ENCODE data around the gene AKR7A3. TPM values are rescaled to one million over a fixed set of nuclear protein-coding genes. Genes with fewer than 3 reads are reported as not detected.

AKR7A3 gene
- total RNA-seq, 1 donor from 2014 or later, result 0.14 TPM

GRCh38 chr1:19328486-19328885 lies 39.9 kb upstream of the AKR7A3 start:
- no peaks in the 10 kb centered on the region for H3K9me3 ChIP-seq (replicated peaks)
- no peak overlapping the region for H3K27ac ChIP-seq (replicated peaks)
- H3K4me3 ChIP-seq, result no peak overlapping the region
- no peaks in the 10 kb centered on the region for H3K27me3 ChIP-seq (ENCODE audit: low read depth)
- TF ChIP-seq CTCF (IDR thresholded peaks at IDR 0.05; ENCODE audit: borderline replicate concordance), result no peak
- H3K4me1 ChIP-seq, result no peaks in the 10 kb centered on the region
- intact Hi-C loops (cut with micrococcal nuclease), result no loop called here
- peaks cover 55% of the 10 kb centered on the region for H3K36me3 ChIP-seq
- DNase-seq, result no peak

- peaks cover 57% of the 10 kb centered on the region for H3K36me3 ChIP-seq
- DNase-seq, result no peak
- H3K27ac ChIP-seq (replicated peaks), result no peak overlapping the region
- H3K4me3 ChIP-seq, result no peak overlapping the region
- no peak for TF ChIP-seq CTCF (IDR thresholded peaks at IDR 0.05; ENCODE audit: borderline replicate concordance)
- no peaks in the 10 kb centered on the region for H3K27me3 ChIP-seq (ENCODE audit: low read depth)
- H3K9me3 ChIP-seq (replicated peaks), result no peaks in the 10 kb centered on the region
- H3K4me1 ChIP-seq, result no peaks in the 10 kb centered on the region
- intact Hi-C loops (cut with micrococcal nuclease), result no loop called here
Observed at GRCh38 chr1:19327736-19328135, 39.2 kb upstream of the AKR7A3 start.

- intact Hi-C loops (cut with micrococcal nuclease), result no loop called here
- Histone ChIP-seq H3K27me3 (ENCODE audit: low read depth) (no peaks in the 10 kb centered on the region), H3K9me3 (replicated peaks) (no peaks in the 10 kb centered on the region), H3K27ac (replicated peaks) (no peak overlapping the region), H3K36me3 (peaks cover 57% of the 10 kb centered on the region), H3K4me1 (no peaks in the 10 kb centered on the region), H3K4me3 (no peak overlapping the region)
- DNase-seq, result no peak
- TF ChIP-seq CTCF (IDR thresholded peaks at IDR 0.05; ENCODE audit: borderline replicate concordance), result no peak
Observed at GRCh38 chr1:19327301-19327700, 38.7 kb upstream of the AKR7A3 start.

GRCh38 chr1:19326748-19327065 lies 38.1 kb upstream of the AKR7A3 start:
- Histone ChIP-seq H3K9me3 (replicated peaks) (no peaks in the 10 kb centered on the region), H3K4me1 (no peaks in the 10 kb centered on the region), H3K36me3 (peaks cover 62% of the 10 kb centered on the region), H3K4me3 (no peak overlapping the region), H3K27me3 (ENCODE audit: low read depth) (no peaks in the 10 kb centered on the region), H3K27ac (replicated peaks) (no peak overlapping the region)
- intact Hi-C loops (cut with micrococcal nuclease), result no loop called here
- no peak for TF ChIP-seq CTCF (IDR thresholded peaks at IDR 0.05; ENCODE audit: borderline replicate concordance)
- no peak for DNase-seq

GRCh38 chr1:19325958-19326747 lies 37.6 kb upstream of the AKR7A3 start:
- intact Hi-C loops (cut with micrococcal nuclease), result no loop called here
- H3K9me3 ChIP-seq (replicated peaks), result no peaks in the 10 kb centered on the region
- DNase-seq, result no peak
- H3K27ac ChIP-seq (replicated peaks), result no peak overlapping the region
- peaks cover 63% of the 10 kb centered on the region for H3K36me3 ChIP-seq
- no peak for TF ChIP-seq CTCF (IDR thresholded peaks at IDR 0.05; ENCODE audit: borderline replicate concordance)
- H3K27me3 ChIP-seq (ENCODE audit: low read depth), result no peaks in the 10 kb centered on the region
- no peak overlapping the region for H3K4me3 ChIP-seq
- no peaks in the 10 kb centered on the region for H3K4me1 ChIP-seq
